ENCODE data around the gene PACS2. TPM values are rescaled to one million over a fixed set of nuclear protein-coding genes. Genes with fewer than 3 reads are reported as not detected.

The PACS2 gene
- total and polyA plus RNA-seq, 4 donors, result 5.1 to 21.9 (median 9.8) TPM

GRCh38 chr14:105350450-105351244 lies 36.1 kb downstream of the PACS2 start:
- H3K4me1 ChIP-seq (ENCODE audit: control insufficient read depth in 4 of 4, insufficient read depth in 4 of 4, low read length in 3 of 4), result peaks cover 0 to 13% (median 2%) of the 10 kb centered on the region in 4 donors
- DNase-seq (ENCODE audit: low spot score), result no peak
- H3K9ac ChIP-seq (ENCODE audit: low read depth in 1 of 2, low read length in 2 of 2), result no peak overlapping the region
- no peak overlapping the region for H3K4me3 ChIP-seq (ENCODE audit: low read depth in 1 of 3, low read length in 3 of 3)
- H3K36me3 ChIP-seq (ENCODE audit: control insufficient read depth in 4 of 4, insufficient read depth in 3 of 4, low read depth in 1 of 4, low read length in 3 of 4), result peaks cover 0 to 2% (median 0%) of the 10 kb centered on the region in 4 donors
- no peaks in the 10 kb centered on the region for H3K9me3 ChIP-seq (ENCODE audit: control insufficient read depth in 4 of 4, low read length in 3 of 4)
- H3K27me3 ChIP-seq (ENCODE audit: control insufficient read depth in 4 of 4, insufficient read depth in 4 of 4, low read length in 3 of 4), result no peaks in the 10 kb centered on the region
- TF ChIP-seq NR2F2 (IDR thresholded peaks at IDR 0.05), result no peak
- TF ChIP-seq CTCF (IDR thresholded peaks at IDR 0.05; ENCODE audit: low read depth, low read length, missing input control), result no peak
- no peak for TF ChIP-seq YY1 (IDR thresholded peaks at IDR 0.05)
- TF ChIP-seq ZBTB33 (IDR thresholded peaks at IDR 0.05), result no peak
- no peak for TF ChIP-seq HNF4G (IDR thresholded peaks at IDR 0.05)
- TF ChIP-seq HNF4A (conservative IDR thresholded peaks at IDR 0.05), result no peak
- H3K27ac ChIP-seq (ENCODE audit: low read depth in 1 of 2, low read length in 2 of 2), result no peak overlapping the region
- 95% methylated on average over 37 of the region's 37 CpGs for WGBS

GRCh38 chr14:105351410-105351809 lies 36.9 kb downstream of the PACS2 start:
- no peak overlapping the region for H3K9ac ChIP-seq (ENCODE audit: low read depth in 1 of 2, low read length in 2 of 2)
- TF ChIP-seq SP1 (IDR thresholded peaks at IDR 0.05) (no peak), HNF4A (conservative IDR thresholded peaks at IDR 0.05) (no peak), TAF1 (conservative IDR thresholded peaks at IDR 0.05) (no peak), FOXA2 (IDR thresholded peaks at IDR 0.05) (no peak), MAX (IDR thresholded peaks at IDR 0.05) (no peak), NR2F2 (IDR thresholded peaks at IDR 0.05) (no peak), GABPA (IDR thresholded peaks at IDR 0.05 in 1 of 2, conservative IDR thresholded peaks at IDR 0.05 in 1 of 2) (no peak)
- no peak overlapping the region for H3K27ac ChIP-seq (ENCODE audit: low read depth in 1 of 2, low read length in 2 of 2)
- DNase-seq (ENCODE audit: low spot score), result no peak
- H3K36me3 ChIP-seq (ENCODE audit: control insufficient read depth in 4 of 4, insufficient read depth in 3 of 4, low read depth in 1 of 4, low read length in 3 of 4), result peaks cover 0 to 3% (median under 1%) of the 10 kb centered on the region in 4 donors
- no peaks in the 10 kb centered on the region for H3K9me3 ChIP-seq (ENCODE audit: control insufficient read depth in 4 of 4, low read length in 3 of 4)
- no peak overlapping the region for H3K4me3 ChIP-seq (ENCODE audit: low read depth in 1 of 3, low read length in 3 of 3)
- H3K4me1 ChIP-seq (ENCODE audit: control insufficient read depth in 4 of 4, insufficient read depth in 4 of 4, low read length in 3 of 4), result peaks cover 0 to 13% (median 2%) of the 10 kb centered on the region in 4 donors
- 95% methylated on average over 3 of the region's 3 CpGs for WGBS
- no peaks in the 10 kb centered on the region for H3K27me3 ChIP-seq (ENCODE audit: control insufficient read depth in 4 of 4, insufficient read depth in 4 of 4, low read length in 3 of 4)
